Activated CD4-positive, alpha-beta T cell treated with anti-CD3 and anti-CD28 coated beads for 36 hours (primary cell): Measurements from ENCODE around the gene MORN1. TPM values are rescaled to one million over a fixed set of nuclear protein-coding genes. Genes with fewer than 3 reads are reported as not detected.

Experiments
- ATAC-seq: fragments of 200-7000 bp; cut with Tn5 transposase; one replicate; pipeline ENCODE4 v1.10.0; 2021; ENCODE audit warnings: mild to moderate bottlenecking, moderate library complexity
- CTCF ChIA-PET: fragments of 350-600 bp; sonication (Branson Sonifier 250); formaldehyde crosslinking; loops from one replicate; lab custom pipeline; 2021; ENCODE audit warnings: antibody characterized with exemption; lab: Charles Lee
- POLR2A ChIA-PET: fragments of 350-600 bp; sonication (Branson Sonifier 250); formaldehyde crosslinking; loops from one replicate; lab custom pipeline; 2021; ENCODE audit warnings: antibody characterized with exemption, inconsistent platforms; lab: Charles Lee
- DNase-seq: peaks from one replicate; pipeline ENCODE4 v3.0.0-alpha.2; 2020
- H3K27ac Mint-ChIP-seq: one replicate; pipeline ENCODE4 v1.8.0; 2021; ENCODE audit warnings: mixed read lengths
- H3K27me3 Mint-ChIP-seq: one replicate; pipeline ENCODE4 v1.8.0; 2021; ENCODE audit warnings: mixed read lengths
- H3K36me3 Mint-ChIP-seq: one replicate; pipeline ENCODE4 v1.8.0; 2021; ENCODE audit warnings: low read depth, mixed read lengths
- H3K4me1 Mint-ChIP-seq: one replicate; pipeline ENCODE4 v1.8.0; 2021; ENCODE audit warnings: mixed read lengths
- H3K4me3 Mint-ChIP-seq: one replicate; pipeline ENCODE4 v1.8.0; 2021; ENCODE audit warnings: mild to moderate bottlenecking, moderate library complexity, mixed read lengths
- H3K9me3 Mint-ChIP-seq: one replicate; pipeline ENCODE4 v1.8.0; 2021; ENCODE audit warnings: low read depth, mixed read lengths
- intact Hi-C, 2 experiments: fragments of 100-400 bp; cut with DNase I in 1 of 2; cut with micrococcal nuclease in 1 of 2; formaldehyde crosslinking; loops; one replicate each; pipeline versions ENCODE4 v1.14.2 to v1.15.1; 2022 to 2024; cut with DNase I, micrococcal nuclease
- total RNA-seq, 2 experiments: library from RNA; stranded (reverse); gene quantifications; one replicate each; pipeline ENCODE4 v1.2.3, GENCODE V29; 2021

MORN1 gene
- total RNA-seq, 2 experiments from 2014 or later = 5.1 to 6.1 TPM

- H3K27me3 Mint-ChIP-seq = no peaks in the 10 kb centered on the region
- no peak for ATAC-seq
- DNase-seq = no peak
- H3K36me3 Mint-ChIP-seq = peaks cover 14% of the 10 kb centered on the region
- CTCF ChIA-PET = no interaction called here
- intact Hi-C loops = no loop called here
- H3K4me3 Mint-ChIP-seq = no peak overlapping the region
- POLR2A ChIA-PET = no interaction called here
- H3K4me1 Mint-ChIP-seq = peaks cover 41% of the 10 kb centered on the region
- H3K9me3 Mint-ChIP-seq = no peaks in the 10 kb centered on the region
- H3K27ac Mint-ChIP-seq = no peak overlapping the region
These were observed 112.1 kb downstream of the MORN1 start for GRCh38 chr1:2279210-2279639.

- Mint-ChIP-seq H3K4me1 (peaks cover 44% of the 10 kb centered on the region), H3K36me3 (peaks cover 12% of the 10 kb centered on the region), H3K27ac (no peak overlapping the region), H3K27me3 (no peaks in the 10 kb centered on the region), H3K4me3 (no peak overlapping the region), H3K9me3 (no peaks in the 10 kb centered on the region)
- intact Hi-C loops = no loop called here
- DNase-seq (no peak), ATAC-seq (no peak)
- CTCF ChIA-PET = no interaction called here
- POLR2A ChIA-PET = no interaction called here
These were observed 112.7 kb downstream of the MORN1 start for GRCh38 chr1:2278591-2279209.

- CTCF ChIA-PET = no interaction called here
These were observed 113.4 kb downstream of the MORN1 start for GRCh38 chr1:2277741-2278488.

GRCh38 chr1:2276803-2277580 lies 114.4 kb downstream of the MORN1 start:
- Mint-ChIP-seq H3K4me1 (peaks cover 55% of the 10 kb centered on the region), H3K27ac (peak overlapping the region; percentile 80), H3K27me3 (no peaks in the 10 kb centered on the region), H3K9me3 (no peaks in the 10 kb centered on the region), H3K4me3 (no peak overlapping the region), H3K36me3 (peaks cover 11% of the 10 kb centered on the region)
- CTCF ChIA-PET = interaction anchor here (0.6 to 1.0 kb wide), 2 partner anchors 39 to 105 kb away, joined by 3 to 4 read pairs; no protein-coding TSS in a partner anchor
- DNase-seq = no peak
- POLR2A ChIA-PET = no interaction called here
- intact Hi-C loops = no loop called here
- no peak for ATAC-seq

More at GRCh38 chr1:2277741-2278488, 113.4 kb downstream of the MORN1 start:
- peak overlapping the region; percentile 7 for H3K27ac Mint-ChIP-seq
- DNase-seq (no peak), ATAC-seq (no peak)
- no peaks in the 10 kb centered on the region for H3K9me3 Mint-ChIP-seq
- POLR2A ChIA-PET = no interaction called here
- H3K27me3 Mint-ChIP-seq = no peaks in the 10 kb centered on the region
- intact Hi-C loops = no loop called here
- no peak overlapping the region for H3K4me3 Mint-ChIP-seq
- peaks cover 12% of the 10 kb centered on the region for H3K36me3 Mint-ChIP-seq
- H3K4me1 Mint-ChIP-seq = peaks cover 52% of the 10 kb centered on the region

- H3K4me1 Mint-ChIP-seq = peaks cover 56% of the 10 kb centered on the region
- POLR2A ChIA-PET = no interaction called here
- ATAC-seq (peak; percentile 27), DNase-seq (no peak)
- H3K27me3 Mint-ChIP-seq = no peaks in the 10 kb centered on the region
- CTCF ChIA-PET = interaction anchor here (1.0 kb wide), 1 partner anchor 106 kb away, joined by 3 read pairs; no protein-coding TSS in a partner anchor
- no peak overlapping the region for H3K4me3 Mint-ChIP-seq
- peaks cover 11% of the 10 kb centered on the region for H3K36me3 Mint-ChIP-seq
- H3K9me3 Mint-ChIP-seq = no peaks in the 10 kb centered on the region
- H3K27ac Mint-ChIP-seq = peak overlapping the region; percentile 80
- intact Hi-C loops = no loop called here
These were observed 115.4 kb downstream of the MORN1 start for GRCh38 chr1:2275796-2276536.

GRCh38 chr1:2274929-2275475 lies 116.4 kb downstream of the MORN1 start:
- Mint-ChIP-seq H3K4me3 (no peak overlapping the region), H3K9me3 (no peaks in the 10 kb centered on the region), H3K27me3 (no peaks in the 10 kb centered on the region), H3K27ac (peak overlapping the region; percentile 72), H3K4me1 (peaks cover 56% of the 10 kb centered on the region), H3K36me3 (peaks cover 11% of the 10 kb centered on the region)
- CTCF ChIA-PET = no interaction called here
- DNase-seq (no peak), ATAC-seq (peak; percentile 34)
- intact Hi-C loops = no loop called here
- POLR2A ChIA-PET = no interaction called here

- H3K9me3 Mint-ChIP-seq = no peaks in the 10 kb centered on the region
- intact Hi-C loops = no loop called here
- H3K4me3 Mint-ChIP-seq = no peak overlapping the region
- ATAC-seq (no peak), DNase-seq (no peak)
- POLR2A ChIA-PET = no interaction called here
- H3K36me3 Mint-ChIP-seq = peaks cover 11% of the 10 kb centered on the region
- H3K27ac Mint-ChIP-seq = no peak overlapping the region
- CTCF ChIA-PET = no interaction called here
- no peaks in the 10 kb centered on the region for H3K27me3 Mint-ChIP-seq
- peaks cover 55% of the 10 kb centered on the region for H3K4me1 Mint-ChIP-seq
These were observed 117.0 kb downstream of the MORN1 start for GRCh38 chr1:2274231-2274928.

- no peaks in the 10 kb centered on the region for H3K9me3 Mint-ChIP-seq
- DNase-seq (no peak), ATAC-seq (no peak)
- intact Hi-C loops = no loop called here
- H3K27me3 Mint-ChIP-seq = no peaks in the 10 kb centered on the region
- ChIA-PET CTCF (no interaction called here), POLR2A (no interaction called here)
- no peak overlapping the region for H3K4me3 Mint-ChIP-seq
- peaks cover 11% of the 10 kb centered on the region for H3K36me3 Mint-ChIP-seq
- H3K4me1 Mint-ChIP-seq = peaks cover 56% of the 10 kb centered on the region
- no peak overlapping the region for H3K27ac Mint-ChIP-seq
These were observed 117.8 kb downstream of the MORN1 start for GRCh38 chr1:2273401-2274090.

- ATAC-seq (no peak), DNase-seq (no peak)
- Mint-ChIP-seq H3K27me3 (no peaks in the 10 kb centered on the region), H3K36me3 (peaks cover 10% of the 10 kb centered on the region), H3K4me1 (peaks cover 54% of the 10 kb centered on the region), H3K4me3 (no peak overlapping the region), H3K9me3 (no peaks in the 10 kb centered on the region), H3K27ac (no peak overlapping the region)
- POLR2A ChIA-PET = no interaction called here
- CTCF ChIA-PET = interaction anchor here (0.7 kb wide), 1 partner anchor 40 kb away, joined by 3 read pairs; no protein-coding TSS in a partner anchor
- intact Hi-C loops = no loop called here
These were observed 118.5 kb downstream of the MORN1 start for GRCh38 chr1:2272686-2273400.
